HG02973 (cell line): ENCODE measurements around the gene TMA7B.

Experiments used
- ATAC-seq: cut with Tn5 transposase; IDR thresholded peaks from one replicate; pipeline ENCODE4 v1.9.1; 2021; ENCODE audit warnings: moderate library complexity; ENCODE audit not compliant: unreplicated experiment

Gene TMA7B

GRCh38 chr22:39959640-39960447 lies at the start of gene TMA7B:
Gene TMA7B, plus strand, starts transcription at chr22:39960397. Its CDS starts 3,978 bp downstream, at chr22:39964375.
- ATAC-seq = no peak

- no peak for ATAC-seq
Observed at GRCh38 chr22:39910876-39911613, 49.2 kb upstream of the TMA7B start.

- ATAC-seq = no peak
Observed at GRCh38 chr22:39913321-39913720, 46.9 kb upstream of the TMA7B start.

- no peak for ATAC-seq
Observed at GRCh38 chr22:39913886-39914285, 46.3 kb upstream of the TMA7B start.

GRCh38 chr22:39914584-39914983 lies 45.6 kb upstream of the TMA7B start:
- no peak for ATAC-seq

GRCh38 chr22:39915295-39915726 lies 44.9 kb upstream of the TMA7B start:
- ATAC-seq = no peak

- no peak for ATAC-seq
Observed at GRCh38 chr22:39916496-39916895, 43.7 kb upstream of the TMA7B start.

GRCh38 chr22:39917197-39917643 lies 43.0 kb upstream of the TMA7B start:
- ATAC-seq = no peak

- no peak for ATAC-seq
Observed at GRCh38 chr22:39917776-39918495, 42.3 kb upstream of the TMA7B start.

- no peak for ATAC-seq
Observed at GRCh38 chr22:39920134-39920743, 40.0 kb upstream of the TMA7B start.

- ATAC-seq = no peak
Observed at GRCh38 chr22:39923696-39924095, 36.5 kb upstream of the TMA7B start.

- ATAC-seq = no peak
Observed at GRCh38 chr22:39924286-39924685, 35.9 kb upstream of the TMA7B start.

- no peak for ATAC-seq
Observed at GRCh38 chr22:39925273-39925672, 34.9 kb upstream of the TMA7B start.

- no peak for ATAC-seq
Observed at GRCh38 chr22:39925909-39926679, 34.1 kb upstream of the TMA7B start.

- ATAC-seq = no peak
Observed at GRCh38 chr22:39926753-39927152, 33.4 kb upstream of the TMA7B start.

GRCh38 chr22:39927544-39927943 lies 32.7 kb upstream of the TMA7B start:
- no peak for ATAC-seq

- no peak for ATAC-seq
Observed at GRCh38 chr22:39928536-39929520, 31.4 kb upstream of the TMA7B start.

GRCh38 chr22:39931251-39931650 lies 28.9 kb upstream of the TMA7B start:
- no peak for ATAC-seq

GRCh38 chr22:39932166-39932565 lies 28.0 kb upstream of the TMA7B start:
- no peak for ATAC-seq
